ENCODE data around the gene CARS1.
A peak's percentile ranks its signal among the peaks of the same experiment; 100 is the strongest.
"Not testable (repeated sequence)": the region's sequence is repeated elsewhere in the genome, so short reads cannot be mapped to it uniquely, and the experiment has no call there.

CARS1 gene

GRCh38 chr11:3089236-3090061 is 32.2 kb upstream of the CARS1 start:
- DNase-seq, result no peak

GRCh38 chr11:3088806-3089205 is 31.6 kb upstream of the CARS1 start:
- no peak for DNase-seq

GRCh38 chr11:3087821-3088800 is 30.9 kb upstream of the CARS1 start:
- DNase-seq, result no peak

- DNase-seq, result no peak
Measured at GRCh38 chr11:3087373-3087772, 30.1 kb upstream of the CARS1 start.

- no peak for DNase-seq
Measured at GRCh38 chr11:3086671-3087150, 29.5 kb upstream of the CARS1 start.

- no peak for DNase-seq
Measured at GRCh38 chr11:3086114-3086513, 28.9 kb upstream of the CARS1 start.

- DNase-seq, result no peak
Measured at GRCh38 chr11:3085052-3085451, 27.8 kb upstream of the CARS1 start.

GRCh38 chr11:3083321-3083720 is 26.1 kb upstream of the CARS1 start:
- no peak for DNase-seq

GRCh38 chr11:3081386-3081751 is 24.1 kb upstream of the CARS1 start:
- no peak for DNase-seq

GRCh38 chr11:3080733-3081385 is 23.6 kb upstream of the CARS1 start:
- DNase-seq, result no peak

GRCh38 chr11:3080104-3080503 is 22.9 kb upstream of the CARS1 start:
- DNase-seq, result no peak

GRCh38 chr11:3077846-3078440 is 20.7 kb upstream of the CARS1 start:
- DNase-seq, result no peak

- no peak for DNase-seq
Measured at GRCh38 chr11:3077189-3077836, 20.1 kb upstream of the CARS1 start.

- peak; percentile 31 for DNase-seq
Measured at GRCh38 chr11:3074912-3075589, 17.8 kb upstream of the CARS1 start.

GRCh38 chr11:3073029-3073435 is 15.8 kb upstream of the CARS1 start:
- no peak for DNase-seq

- no peak for DNase-seq
Measured at GRCh38 chr11:3069425-3069824, 12.2 kb upstream of the CARS1 start.

- DNase-seq, result not testable (repeated sequence)
Measured at GRCh38 chr11:3066308-3066707, 9.1 kb upstream of the CARS1 start.

- not testable (repeated sequence) for DNase-seq
Measured at GRCh38 chr11:3064709-3065108, 7.5 kb upstream of the CARS1 start.

GRCh38 chr11:3063876-3064275 is 6.7 kb upstream of the CARS1 start:
- not testable (repeated sequence) for DNase-seq

- DNase-seq, result not testable (repeated sequence)
Measured at GRCh38 chr11:3063432-3063831, 6.2 kb upstream of the CARS1 start.

GRCh38 chr11:3060436-3061025 is 3.3 kb upstream of the CARS1 start:
- DNase-seq, result no peak
